Esophagus squamous epithelium (tissue), 4 donors: Measurements from ENCODE around the gene PARD3.

ENCODE experiments used
- CTCF ChIP-seq, 6 experiments: fragments of 450-650 bp in 4 of 6; fragments of 200-600 bp in 2 of 6; sonication (generic) in 2 of 6; IDR thresholded peaks; one replicate each; pipeline ENCODE4 v1.5.1; 2016 to 2019; ENCODE audit warnings: antibody characterized with exemption in 6 of 6, mild to moderate bottlenecking in 4 of 6, moderate library complexity in 4 of 6
- POLR2A ChIP-seq, 4 donors: fragments of 450-650 bp; IDR thresholded peaks; one replicate each; pipeline ENCODE4 v1.6.1; 2017; ENCODE audit warnings: antibody characterized with exemption in 4 of 4, mild to moderate bottlenecking in 4 of 4, moderate library complexity in 3 of 4

GRCh38 chr10:34811968-34812514 lies 3.1 kb downstream of the PARD3 start:
- TF ChIP-seq CTCF (IDR thresholded peaks at IDR 0.05): no peak
- no peak for TF ChIP-seq POLR2A (IDR thresholded peaks at IDR 0.05)
